AG09309 (cell line): ENCODE measurements around the gene C16orf92.

Experiments used
- DNase-seq: peaks from one replicate; pipeline ENCODE4 v3.0.0-alpha.2; 2010; ENCODE audit warnings: low read depth
- H3K4me3 ChIP-seq: 2 replicates; pipeline ENCODE4 v1.5.1; 2011; ENCODE audit warnings: mild to moderate bottlenecking, low read depth, low read length, moderate library complexity; ENCODE audit not compliant: control insufficient read depth
- CTCF ChIP-seq: IDR thresholded peaks from 2 replicates; pipeline ENCODE4 v1.5.1; 2011; ENCODE audit warnings: mild to moderate bottlenecking, low read depth, low read length, inconsistent platforms; ENCODE audit not compliant: insufficient read depth, control insufficient read depth; ENCODE audit errors: missing control alignments

C16orf92 gene

GRCh38 chr16:29977063-29977825, 45.8 kb upstream of the C16orf92 start:
- no peak overlapping the region for H3K4me3 ChIP-seq
- DNase-seq, result no peak

GRCh38 chr16:29978081-29978480, 44.9 kb upstream of the C16orf92 start:
- DNase-seq, result no peak
- no peak overlapping the region for H3K4me3 ChIP-seq
- TF ChIP-seq CTCF, result no peak

More at GRCh38 chr16:29977063-29977825, 45.8 kb upstream of the C16orf92 start:
- no peak for TF ChIP-seq CTCF

GRCh38 chr16:29978564-29979270, 44.3 kb upstream of the C16orf92 start:
- no peak for TF ChIP-seq CTCF
- no peak overlapping the region for H3K4me3 ChIP-seq
- DNase-seq, result no peak

- no peak for DNase-seq
- H3K4me3 ChIP-seq, result no peak overlapping the region
- TF ChIP-seq CTCF, result no peak
Observed at GRCh38 chr16:29982560-29983419, 40.2 kb upstream of the C16orf92 start.

- TF ChIP-seq CTCF, result no peak
- H3K4me3 ChIP-seq, result no peak overlapping the region
- no peak for DNase-seq
Observed at GRCh38 chr16:29983420-29984136, 39.4 kb upstream of the C16orf92 start.

GRCh38 chr16:29984137-29984763, 38.7 kb upstream of the C16orf92 start:
- DNase-seq, result no peak
- TF ChIP-seq CTCF, result no peak
- H3K4me3 ChIP-seq, result no peak overlapping the region
